ENCODE data around the gene HOPX.

DNA sequence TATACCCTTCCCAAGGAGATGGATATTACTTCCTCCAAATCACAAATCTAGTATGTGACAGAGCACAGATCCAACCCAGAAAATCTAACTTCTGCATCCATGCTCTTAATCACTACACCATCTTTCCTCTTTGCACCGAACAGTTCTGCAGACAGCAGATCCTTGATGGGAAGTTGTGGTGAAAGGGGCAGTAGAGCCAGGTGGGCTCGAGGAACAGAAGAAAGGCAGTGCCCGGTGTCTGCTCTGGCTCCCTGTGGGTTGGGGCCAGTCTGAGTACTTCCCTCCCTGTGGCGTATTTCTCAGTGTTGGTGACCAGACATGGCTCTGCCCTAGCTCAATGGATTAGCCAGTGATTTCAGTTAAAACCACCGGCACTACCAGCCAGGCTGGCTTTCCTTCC is 15.3 kb downstream of the HOPX start:
- TF ChIP-seq POLR2A (IDR thresholded peaks at IDR 0.05), result no peak
- TF ChIP-seq, protein P1, sequence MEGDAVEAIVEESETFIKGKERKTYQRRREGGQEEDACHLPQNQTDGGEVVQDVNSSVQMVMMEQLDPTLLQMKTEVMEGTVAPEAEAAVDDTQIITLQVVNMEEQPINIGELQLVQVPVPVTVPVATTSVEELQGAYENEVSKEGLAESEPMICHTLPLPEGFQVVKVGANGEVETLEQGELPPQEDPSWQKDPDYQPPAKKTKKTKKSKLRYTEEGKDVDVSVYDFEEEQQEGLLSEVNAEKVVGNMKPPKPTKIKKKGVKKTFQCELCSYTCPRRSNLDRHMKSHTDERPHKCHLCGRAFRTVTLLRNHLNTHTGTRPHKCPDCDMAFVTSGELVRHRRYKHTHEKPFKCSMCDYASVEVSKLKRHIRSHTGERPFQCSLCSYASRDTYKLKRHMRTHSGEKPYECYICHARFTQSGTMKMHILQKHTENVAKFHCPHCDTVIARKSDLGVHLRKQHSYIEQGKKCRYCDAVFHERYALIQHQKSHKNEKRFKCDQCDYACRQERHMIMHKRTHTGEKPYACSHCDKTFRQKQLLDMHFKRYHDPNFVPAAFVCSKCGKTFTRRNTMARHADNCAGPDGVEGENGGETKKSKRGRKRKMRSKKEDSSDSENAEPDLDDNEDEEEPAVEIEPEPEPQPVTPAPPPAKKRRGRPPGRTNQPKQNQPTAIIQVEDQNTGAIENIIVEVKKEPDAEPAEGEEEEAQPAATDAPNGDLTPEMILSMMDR (IDR thresholded peaks at IDR 0.05), result no peak
